Activated CD4-positive, CD25-positive, alpha-beta regulatory T cell treated with anti-CD3 and anti-CD28 coated beads, Interleukin-2, amount 50 U/mL, for 24 hours (primary cell): ENCODE results near the gene IFITM10.
"Not testable (repeated sequence)": the region's sequence is repeated elsewhere in the genome, so short reads cannot be mapped to it uniquely, and the experiment has no call there.

Experiments
- ATAC-seq, 2 donors: fragments of 150-1000 bp; cut with Tn5 transposase; one replicate each; pipeline ENCODE4 v1.10.0; 2021; ENCODE audit warnings: mild to moderate bottlenecking in 1 of 2, moderate library complexity in 1 of 2

IFITM10 gene

GRCh38 chr11:1689250-1690166 is 60.9 kb downstream of the IFITM10 start:
- not testable (repeated sequence) for ATAC-seq

DNA sequence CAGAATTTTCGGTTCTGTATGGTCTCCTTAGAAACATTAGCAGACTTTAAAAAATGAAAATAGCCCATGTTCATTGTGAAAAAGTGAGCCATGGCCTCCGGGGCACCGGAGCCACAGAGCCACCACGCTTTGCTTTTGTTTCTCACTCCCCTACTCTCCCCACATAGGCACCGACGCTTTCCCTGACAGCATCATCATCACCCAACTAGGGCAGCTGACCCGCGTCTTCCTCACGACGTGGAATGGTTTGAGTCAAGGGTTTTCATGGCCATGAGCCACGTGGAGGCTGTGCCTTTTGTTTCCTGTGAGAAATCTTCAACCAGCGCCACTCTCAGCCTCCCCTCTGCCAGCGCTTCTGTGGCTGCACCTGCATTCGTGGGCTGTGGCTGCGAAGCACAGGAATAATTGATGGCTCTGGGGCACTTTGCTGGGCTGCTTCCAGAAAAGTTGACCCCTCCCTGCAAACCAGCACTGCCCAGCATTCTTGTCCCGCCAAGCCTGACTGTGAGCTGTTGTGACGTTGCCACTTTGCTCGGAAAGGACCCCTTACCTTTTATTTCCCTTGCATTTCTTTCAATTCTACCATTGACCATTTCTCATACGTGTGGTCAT is 62.0 kb downstream of the IFITM10 start:
- not testable (repeated sequence) for ATAC-seq

GRCh38 chr11:1686220-1686619 is 64.2 kb downstream of the IFITM10 start:
- ATAC-seq, result not testable (repeated sequence)

DNA sequence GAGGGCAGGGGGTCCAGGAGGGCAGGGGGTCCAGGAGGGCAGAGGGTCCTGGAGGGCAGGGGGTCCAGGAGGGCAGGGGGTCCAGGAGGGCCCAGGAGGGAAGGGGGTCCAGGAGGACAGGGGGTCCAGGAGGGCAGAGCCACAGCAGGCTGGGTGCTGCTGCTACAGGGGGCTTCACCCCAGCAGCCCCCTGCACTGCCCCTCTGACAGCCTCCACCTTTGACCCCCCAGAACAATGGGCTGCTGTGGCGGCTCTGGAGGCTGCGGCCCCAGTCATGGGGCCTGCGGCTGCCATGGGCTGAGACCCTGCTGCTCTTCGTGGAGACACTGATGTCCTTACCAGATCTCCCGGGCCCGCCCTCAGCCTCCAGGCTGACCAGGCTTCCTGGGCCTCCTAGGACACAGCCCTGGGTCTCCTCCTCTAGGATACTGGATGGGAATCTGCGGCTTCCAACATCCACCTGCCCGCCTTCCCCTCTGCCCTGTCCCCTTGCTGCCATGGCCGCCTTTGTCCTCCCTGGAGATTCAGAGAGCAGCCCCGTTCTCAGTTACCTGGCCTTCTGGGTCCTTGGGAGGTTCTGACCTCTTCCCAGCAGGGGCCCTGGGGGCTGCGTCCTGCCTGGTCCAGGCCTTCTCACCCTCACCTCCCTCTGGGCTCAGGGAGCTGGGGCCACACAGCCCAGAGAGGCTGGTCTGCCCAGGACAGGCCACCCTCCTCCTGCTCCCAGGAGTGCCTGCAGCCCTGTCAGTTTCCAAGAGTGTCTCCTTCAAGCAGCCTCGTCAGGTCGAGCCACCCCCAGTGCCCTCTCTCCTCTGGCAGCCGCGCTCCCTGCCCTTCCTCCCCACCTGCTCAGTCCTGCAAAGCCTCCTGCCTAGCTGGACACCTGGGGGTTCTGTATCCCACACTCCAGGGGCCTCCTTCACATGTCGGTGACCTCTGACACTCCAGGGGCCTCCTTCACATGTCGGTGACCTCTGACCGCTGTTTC is 65.2 kb downstream of the IFITM10 start:
- ATAC-seq, result not testable (repeated sequence)

GRCh38 chr11:1683904-1684572 is 66.4 kb downstream of the IFITM10 start:
- not testable (repeated sequence) for ATAC-seq

GRCh38 chr11:1683216-1683615 is 67.2 kb downstream of the IFITM10 start:
- ATAC-seq, result not testable (repeated sequence)
